ENCODE results near the gene SLC19A1.
"Not testable (repeated sequence)": the region's sequence is repeated elsewhere in the genome, so short reads cannot be mapped to it uniquely, and the experiment has no call there.

Gene SLC19A1

DNA sequence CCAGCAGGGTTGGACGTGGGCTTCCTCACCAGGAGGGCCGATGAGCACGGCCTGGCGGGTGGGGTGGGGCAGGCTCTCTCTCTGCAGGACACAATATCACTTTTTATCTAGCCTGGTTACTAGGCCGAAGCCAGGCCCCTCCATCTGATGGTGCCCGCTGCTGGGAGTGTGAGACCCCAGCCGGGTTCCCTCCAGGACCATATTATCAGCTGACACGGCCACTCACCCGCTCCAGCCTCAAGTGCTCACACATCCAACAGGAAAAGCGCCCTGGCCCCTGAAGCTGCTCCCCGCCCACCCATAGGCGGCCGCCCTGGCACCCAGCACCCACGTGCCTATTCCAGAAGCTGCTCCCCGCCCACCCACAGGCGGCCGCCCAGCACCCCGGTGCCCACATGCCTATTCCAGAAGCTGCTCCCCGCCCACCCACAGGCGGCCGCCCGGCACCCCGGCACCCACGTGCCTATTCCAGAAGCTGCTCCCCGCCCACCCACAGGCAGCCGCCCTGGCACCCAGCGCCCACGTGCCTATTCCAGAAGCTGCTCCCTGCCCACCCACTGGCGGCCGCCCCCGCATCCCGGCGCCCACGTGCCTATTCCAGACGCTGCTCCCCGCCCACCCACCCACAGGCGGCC is 5.0 kb downstream of the SLC19A1 start:
- DNase-seq (ENCODE audit: low read depth, low spot score) = no peak
- H3K4me3 ChIP-seq (ENCODE audit: low read length) = no peak overlapping the region

DNA sequence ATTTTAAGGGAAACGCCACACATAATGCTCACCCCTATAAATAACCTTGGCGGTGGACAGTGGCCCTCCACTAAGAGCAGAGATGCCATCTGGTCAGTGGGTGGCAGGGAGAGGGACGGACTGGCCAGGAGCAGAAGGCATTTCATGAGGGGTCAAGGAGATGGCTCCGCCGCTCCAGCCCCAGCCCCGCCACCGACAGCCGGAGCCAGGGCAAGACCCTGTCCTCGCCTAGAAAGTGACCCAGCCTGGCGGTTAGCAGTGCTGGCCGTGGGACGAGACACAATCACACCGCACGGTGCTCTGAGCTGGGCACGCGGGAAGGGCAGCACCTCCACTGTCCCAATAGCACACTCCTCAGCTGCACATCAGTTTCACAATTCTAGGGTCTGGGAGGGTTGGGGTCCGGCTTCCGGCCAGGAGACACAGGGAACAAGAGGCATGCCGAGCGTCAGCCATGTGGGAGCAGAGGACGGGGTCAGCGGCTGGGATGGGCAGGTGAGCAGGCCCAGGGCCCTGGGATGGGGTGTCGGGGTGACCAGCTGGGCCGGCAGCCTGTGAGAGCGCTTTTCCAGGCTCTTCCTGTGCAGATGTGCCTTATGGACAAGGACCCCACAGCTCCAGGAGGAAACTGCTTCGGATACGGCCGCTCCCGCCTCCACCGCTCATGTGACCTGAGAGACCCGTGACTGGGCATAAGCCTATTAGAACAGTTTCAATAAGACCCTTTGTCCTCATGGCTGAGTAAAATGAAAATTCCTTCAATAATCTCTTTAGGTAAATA is 5.7 kb downstream of the SLC19A1 start:
- H3K4me3 ChIP-seq (ENCODE audit: low read length) = no peak overlapping the region
- DNase-seq (ENCODE audit: low read depth, low spot score) = no peak

DNA sequence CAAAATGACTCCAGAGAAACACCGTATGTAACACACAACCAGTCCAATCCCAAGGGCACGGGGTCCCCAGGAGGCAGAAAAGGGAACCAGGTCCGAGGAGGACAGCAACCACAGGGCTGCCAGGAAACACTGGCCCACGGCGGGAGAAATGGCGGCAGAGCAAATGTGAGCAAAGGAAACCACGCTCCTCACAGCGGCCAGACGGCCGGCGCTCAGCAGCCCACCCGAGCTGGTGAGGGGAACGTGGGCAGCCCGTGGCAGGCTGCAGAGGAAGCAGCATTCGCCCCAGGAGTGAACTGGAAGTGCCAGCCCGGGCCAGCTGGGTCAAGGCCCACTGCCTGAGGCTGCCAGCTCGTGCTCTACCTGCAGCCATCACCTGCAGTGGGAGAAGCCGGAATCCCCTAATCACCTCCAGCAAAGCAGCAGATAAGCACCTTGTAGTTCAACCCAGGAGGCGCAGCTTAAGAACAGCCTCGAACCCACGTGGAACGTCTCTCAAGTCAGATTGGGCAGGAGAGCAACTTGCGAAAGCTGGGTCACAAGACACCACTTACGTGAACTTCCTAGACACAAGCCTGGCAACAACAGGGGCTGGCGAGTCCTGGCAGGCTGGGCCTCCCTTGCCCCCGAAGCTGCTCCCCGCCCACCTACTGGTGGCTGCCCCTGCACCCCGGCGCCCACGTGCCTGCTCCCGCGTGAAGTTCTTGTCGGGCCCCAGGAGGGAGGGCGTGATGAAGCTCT is 6.7 kb downstream of the SLC19A1 start:
- DNase-seq (ENCODE audit: low read depth, low spot score) = no peak
- H3K4me3 ChIP-seq (ENCODE audit: low read length) = no peak overlapping the region

DNA sequence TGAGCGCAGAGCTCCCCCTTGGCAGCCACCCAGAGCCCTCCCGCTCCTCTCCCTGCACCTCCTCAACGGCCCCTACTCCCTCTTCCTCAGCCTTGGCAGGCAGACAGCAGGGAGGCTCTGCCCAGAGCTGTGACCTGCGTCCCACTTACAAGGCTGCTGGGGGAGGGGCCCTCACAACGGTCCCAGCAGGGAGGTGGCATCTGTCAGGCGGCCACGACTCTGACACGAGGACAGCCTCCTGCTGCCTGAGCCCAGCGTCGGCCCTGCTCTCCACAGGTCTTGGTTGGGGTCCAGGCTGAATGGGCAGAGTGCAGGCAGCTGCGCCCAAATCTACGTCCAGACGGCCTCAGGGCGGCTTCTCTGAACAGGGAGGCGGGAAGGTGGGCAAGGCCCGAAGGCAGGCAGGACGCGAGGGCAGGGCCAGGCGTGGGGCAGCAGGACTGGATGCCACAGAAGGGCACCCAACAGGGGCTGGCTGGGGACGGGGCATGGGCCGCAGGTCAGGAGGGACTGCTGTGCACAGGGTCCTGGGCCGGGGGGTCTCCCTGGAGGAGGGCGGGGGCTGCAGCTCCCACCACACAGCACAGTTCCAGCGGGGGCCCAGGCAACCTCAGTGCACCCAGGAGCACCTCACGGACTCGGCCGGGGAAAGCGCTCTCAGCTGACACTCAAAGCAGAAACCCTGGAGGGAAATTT is 7.5 kb downstream of the SLC19A1 start:
- no peak overlapping the region for H3K4me3 ChIP-seq (ENCODE audit: low read length)
- DNase-seq (ENCODE audit: low read depth, low spot score) = no peak

DNA sequence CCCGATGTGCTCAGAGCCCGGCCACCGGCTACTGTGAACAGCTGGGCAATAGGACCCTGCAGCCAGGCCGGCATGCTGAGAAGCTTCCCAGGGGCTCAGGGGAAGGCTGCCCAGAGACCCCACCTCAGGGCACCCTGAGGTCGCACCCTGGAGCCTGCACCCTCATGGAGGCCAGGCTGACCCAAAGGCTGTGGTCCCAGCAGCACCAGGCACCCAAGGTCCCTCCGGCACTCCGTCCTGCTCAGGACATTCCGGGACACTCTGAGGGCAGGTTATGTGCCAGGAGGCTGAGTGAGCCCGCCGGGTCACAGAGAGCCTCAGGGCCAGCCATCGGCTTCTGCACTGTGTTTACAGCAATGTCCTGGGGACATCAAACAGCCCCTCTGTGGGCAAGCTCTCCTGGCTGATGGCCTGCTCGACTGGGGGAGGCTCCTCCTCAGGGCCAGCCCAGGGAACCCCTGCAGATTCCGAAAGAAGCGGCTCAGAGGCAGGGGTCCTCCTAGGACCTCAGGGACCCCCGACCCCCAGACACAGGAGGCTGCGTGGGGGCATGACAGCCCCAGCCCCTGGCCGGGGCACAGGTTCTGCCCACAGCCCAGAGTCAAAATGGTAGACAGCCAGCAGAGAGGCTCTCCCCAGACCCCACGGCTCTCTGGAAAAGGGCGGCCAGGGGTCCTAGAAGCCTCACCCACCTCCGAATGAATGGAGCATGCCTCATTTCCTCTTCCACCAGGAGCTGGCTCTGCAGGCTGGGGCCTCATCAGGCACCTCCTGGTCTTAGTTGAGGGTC is 8.2 kb downstream of the SLC19A1 start:
- DNase-seq (ENCODE audit: low read depth, low spot score) = no peak
- H3K4me3 ChIP-seq (ENCODE audit: low read length) = no peak overlapping the region

DNA sequence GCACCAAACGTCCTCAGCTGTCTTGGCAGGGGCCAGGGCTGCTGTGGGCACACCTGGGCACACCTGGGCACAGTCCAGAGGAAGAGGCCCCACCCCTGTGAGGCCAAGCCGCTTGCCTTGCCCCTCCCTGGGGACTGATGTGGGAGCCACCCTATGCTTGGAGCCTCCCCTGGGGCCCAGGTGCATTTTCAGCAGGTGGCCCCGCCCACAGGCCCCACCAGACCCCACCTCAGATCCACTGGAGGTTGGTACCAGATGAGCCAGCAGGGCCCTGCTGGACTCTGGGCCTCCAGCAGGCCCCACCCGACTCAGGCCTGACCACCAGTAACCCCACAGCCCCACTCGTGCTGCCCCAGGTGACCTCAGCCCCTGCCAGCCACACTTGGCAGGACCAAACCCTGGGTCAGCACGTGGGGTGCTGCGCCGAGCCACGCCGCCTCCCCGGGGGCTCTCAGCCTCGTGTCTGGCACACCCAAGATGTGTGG is 8.8 kb downstream of the SLC19A1 start:
- no peak overlapping the region for H3K4me3 ChIP-seq (ENCODE audit: low read length)
- DNase-seq (ENCODE audit: low read depth, low spot score) = no peak

DNA sequence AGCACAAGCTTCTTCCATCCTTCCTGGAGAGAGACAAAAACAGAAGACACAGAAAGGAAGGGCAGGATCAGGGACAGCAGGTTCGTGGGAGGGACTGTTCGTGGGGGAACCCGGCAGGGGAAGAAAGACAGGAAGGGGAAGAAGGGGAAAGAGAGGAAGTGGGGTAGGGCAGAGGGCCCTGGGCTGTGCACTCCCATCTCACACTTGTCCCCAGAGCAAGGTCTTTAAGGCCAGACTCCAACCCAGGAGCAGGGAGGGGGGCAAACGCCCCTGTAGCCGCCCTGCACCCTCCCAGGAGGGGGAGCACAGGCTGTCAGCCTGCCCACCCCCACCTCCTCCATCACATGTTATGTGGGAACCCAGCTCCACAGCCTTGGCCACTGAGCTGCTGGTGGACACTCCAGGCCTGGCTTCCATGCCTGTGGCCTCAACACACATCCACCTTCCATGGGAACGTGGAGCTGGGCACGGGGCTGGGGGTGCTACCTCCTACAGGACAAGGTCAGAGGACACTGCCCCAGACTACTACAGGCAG is 9.3 kb downstream of the SLC19A1 start:
- no peak overlapping the region for H3K4me3 ChIP-seq (ENCODE audit: low read length)
- DNase-seq (ENCODE audit: low read depth, low spot score) = no peak

DNA sequence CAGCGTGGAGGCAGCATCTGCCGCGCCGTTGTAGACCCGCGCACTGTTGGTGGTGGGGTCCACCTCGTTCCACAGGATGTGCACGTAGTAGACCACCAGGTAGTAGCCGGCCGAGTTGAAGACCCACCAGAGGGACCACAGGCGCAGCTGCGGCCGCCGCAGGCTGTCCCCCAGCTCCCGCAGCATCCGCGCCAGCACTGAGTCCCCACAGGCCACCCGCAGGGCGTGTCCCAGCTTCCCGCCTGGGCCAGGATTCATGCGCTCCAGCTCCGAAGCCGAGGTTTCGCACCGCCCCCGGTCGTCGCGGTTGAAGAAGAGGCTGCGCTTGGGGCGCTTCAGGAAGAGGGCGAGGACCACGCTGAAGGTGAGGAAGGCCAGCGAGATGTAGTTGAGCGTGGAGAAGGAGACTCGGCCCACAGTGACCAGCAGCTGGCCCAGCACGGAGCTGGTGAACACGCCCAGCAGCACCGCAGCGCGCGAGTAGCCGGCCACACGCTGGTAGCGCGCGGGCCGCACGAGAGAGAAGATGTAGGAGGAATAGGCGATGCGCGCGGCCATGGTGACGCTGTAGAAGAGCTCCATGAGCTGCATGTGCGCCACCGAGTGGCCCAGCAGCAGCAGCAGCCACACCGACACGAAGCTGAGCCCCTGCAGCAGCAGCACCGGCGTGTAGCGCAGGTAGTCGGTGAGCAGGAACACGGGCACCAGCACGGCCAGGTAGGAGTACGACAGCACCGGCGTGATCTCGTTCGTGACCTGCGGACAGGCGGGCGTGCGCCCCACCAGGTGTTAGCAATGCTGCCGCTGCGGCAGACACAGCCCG is 10.6 kb downstream of the SLC19A1 start:
- no peak overlapping the region for H3K4me3 ChIP-seq (ENCODE audit: low read length)
- no peak for DNase-seq (ENCODE audit: low read depth, low spot score)

DNA sequence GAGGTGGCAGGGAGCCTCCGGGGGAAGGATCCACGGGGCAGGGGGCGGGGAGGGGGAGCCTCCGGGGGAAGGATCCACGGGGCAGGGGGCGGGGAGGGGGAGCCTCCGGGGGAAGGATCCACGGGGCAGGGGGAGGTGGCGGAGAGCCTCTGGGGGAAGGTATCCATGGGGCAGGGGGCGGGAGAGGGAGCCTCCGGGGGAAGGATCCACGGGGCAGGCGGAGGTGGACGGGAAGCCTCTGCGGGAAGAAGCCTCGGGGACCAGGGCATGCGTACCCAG is 11.2 kb downstream of the SLC19A1 start:
- DNase-seq (ENCODE audit: low read depth, low spot score); H3K4me3 ChIP-seq (ENCODE audit: low read length): not testable (repeated sequence)

DNA sequence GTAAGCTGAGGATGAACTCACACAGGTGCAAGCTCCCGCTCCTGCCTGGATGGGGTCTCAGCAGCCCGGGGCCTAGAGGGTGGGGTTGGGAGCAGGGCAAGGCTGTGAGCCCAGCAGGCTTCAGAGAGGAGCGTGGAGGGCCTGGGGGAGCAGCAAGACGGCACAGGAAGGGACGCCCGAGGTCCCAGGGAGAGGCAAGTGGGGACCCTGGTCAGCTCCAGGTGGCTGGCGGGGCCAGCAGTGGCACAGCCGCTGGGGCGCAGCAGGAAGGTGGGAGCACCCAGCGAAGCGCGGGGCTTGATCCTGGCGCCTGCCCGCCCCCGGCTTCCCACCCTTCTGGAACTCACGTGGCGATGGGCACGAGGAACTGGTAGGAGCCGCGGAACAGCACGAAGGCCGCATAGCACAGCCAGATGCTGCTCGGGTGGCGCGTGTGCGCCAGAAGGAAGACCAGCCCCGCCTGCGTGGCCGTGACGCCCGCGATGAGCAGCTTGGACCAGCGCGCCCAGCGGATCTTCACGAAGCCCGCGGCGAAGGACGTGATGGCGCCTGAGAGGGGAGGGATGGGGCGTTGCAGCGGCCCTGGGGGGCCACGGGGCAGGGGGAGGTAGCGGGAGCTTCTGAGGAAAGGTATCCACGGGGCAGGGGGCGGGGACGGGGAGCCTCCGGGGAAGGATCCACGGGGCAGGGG is 11.7 kb downstream of the SLC19A1 start:
- H3K4me3 ChIP-seq (ENCODE audit: low read length) = no peak overlapping the region
- DNase-seq (ENCODE audit: low read depth, low spot score) = no peak

DNA sequence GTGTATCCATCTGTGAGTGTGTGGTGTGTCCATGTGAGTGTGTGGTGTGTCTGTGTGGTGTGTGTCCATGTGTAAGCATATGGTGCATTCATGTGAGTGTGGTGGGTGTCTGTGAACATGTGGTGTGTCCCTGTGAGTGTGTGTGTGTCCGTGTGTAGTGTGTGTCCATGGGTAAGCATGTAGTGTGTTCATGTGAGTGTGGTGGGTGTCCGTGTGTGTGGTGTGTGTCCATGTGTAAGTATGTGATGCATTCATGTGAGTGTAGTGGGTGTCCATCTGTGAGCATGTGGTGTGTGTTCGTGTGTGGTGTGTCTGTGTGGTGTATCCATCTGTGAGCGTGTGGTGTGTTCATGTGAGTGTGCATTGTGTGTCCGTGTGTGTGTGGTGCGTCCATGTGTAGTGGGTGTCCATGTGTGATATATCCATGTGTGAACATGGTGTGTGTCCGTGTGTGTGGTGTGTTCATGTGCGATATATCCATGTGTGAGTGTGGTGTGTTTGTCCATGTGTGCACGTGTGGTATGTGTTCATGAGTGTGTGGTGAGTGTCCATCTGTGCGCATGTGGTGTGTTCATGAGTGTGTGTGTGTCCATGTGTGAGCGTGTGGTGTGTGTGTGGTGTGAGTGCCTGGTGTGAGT is 12.3 kb downstream of the SLC19A1 start:
- no peak overlapping the region for H3K4me3 ChIP-seq (ENCODE audit: low read length)
- no peak for DNase-seq (ENCODE audit: low read depth, low spot score)

DNA sequence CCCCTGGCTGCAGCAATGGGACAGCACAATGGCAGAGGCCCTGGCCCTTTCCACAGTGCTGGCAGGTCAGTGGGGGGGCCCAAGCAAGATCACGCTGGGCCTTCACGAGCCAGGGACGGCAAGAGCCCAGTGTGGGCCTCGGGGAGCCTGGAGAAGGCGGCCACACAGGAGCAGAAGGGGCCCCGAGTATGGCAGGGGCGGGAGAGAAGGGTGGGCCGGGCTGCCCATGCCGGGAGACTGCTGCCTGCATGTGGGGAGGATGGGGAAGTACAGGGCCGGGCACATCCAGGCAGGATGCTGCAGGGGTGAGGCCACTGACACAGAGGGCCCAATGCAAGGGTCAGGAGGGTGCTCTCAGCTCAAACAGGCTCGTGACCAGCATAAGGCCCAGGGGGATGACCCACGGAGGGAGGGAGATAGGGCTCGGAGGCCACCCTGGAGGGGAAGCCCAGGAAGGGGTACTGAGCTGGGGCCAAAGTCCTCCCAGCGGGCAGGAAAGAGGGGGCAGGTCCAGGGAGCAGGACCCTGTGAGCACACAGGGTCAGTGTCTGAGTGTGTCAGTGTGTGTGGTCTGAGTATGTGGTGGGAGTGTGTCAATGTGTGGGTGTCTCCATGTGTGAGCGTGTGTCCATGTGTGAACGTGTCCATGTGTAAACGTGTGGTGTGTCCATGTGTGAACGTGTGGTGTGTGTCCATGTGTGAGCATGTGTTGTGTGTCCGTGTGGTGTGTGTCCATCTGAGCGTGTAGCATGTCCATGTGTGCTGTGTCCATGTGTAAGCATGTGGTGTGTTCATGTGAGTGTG is 13.1 kb downstream of the SLC19A1 start:
- no peak overlapping the region for H3K4me3 ChIP-seq (ENCODE audit: low read length)
- no peak for DNase-seq (ENCODE audit: low read depth, low spot score)

DNA sequence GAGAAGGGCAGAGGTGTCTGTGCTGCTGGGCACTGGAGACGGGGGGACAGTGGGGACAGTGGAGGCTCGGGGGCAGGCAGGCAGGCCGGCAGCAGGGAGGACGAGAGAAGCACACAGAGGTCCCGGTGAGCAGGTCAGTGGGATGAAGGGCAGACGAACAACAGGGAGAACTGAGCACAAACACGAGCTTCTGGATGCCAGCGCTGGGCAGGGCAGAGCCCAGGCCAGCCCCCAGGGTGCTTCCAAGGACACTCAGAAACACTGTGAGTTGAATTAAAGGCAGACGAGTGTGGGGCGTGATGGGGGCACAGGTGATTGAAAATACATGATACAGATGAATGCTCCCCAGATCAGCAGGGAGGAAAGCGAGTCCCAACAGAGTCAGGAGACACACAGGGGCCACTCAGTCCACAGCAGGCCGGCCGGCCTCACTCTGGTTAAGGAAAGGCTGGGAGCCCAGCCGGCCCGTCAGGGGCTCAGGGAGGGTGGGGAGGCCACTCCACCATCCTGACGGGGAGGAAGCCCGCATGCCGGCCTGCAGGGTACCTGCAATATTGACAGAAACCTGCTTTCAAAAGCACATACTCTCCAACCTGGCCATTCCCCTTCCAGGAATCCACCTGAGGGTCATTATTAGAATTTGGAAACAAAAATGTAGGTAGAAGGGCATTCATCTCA is 14.1 kb downstream of the SLC19A1 start:
- no peak overlapping the region for H3K4me3 ChIP-seq (ENCODE audit: low read length)
- no peak for DNase-seq (ENCODE audit: low read depth, low spot score)

DNA sequence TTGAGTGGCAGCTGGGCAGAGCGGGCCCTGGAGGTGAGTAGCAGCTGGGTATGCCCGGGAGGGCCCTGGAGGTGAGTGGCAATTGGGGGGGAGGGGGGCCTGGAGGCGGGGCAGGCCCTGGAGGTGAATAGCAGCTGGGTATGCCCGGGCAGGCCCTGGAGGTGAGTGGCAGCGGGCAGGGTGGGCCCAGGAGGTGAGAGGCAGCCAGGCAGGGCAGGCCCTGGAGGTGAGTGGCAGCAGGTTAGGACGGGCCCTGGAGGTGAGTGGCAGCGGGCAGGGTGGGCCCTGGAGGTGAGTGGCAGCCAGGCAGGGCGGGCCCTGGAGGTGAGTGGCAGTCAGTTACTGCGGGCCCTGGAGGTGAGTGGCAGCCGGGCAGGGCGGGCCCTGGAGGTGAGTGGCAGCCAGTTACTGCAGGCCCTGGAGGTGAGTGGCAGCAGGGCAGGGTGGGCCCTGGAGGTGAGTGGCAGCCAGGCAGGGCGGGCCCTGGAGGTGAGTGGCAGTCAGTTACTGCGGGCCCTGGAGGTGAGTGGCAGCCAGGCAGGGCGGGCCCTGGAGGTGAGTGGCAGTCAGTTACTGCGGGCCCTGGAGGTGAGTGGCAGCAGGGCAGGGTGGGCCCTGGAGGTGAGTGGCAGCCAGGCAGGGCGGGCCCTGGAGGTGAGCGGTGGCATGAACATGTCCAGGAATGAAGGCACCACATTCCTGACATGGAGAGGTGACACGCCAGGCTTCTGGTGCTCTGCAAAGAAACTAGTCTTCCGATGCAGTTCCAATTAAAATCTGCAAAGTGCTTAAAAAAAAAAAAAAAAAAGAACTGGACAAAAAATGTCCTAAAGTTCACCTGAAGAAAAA is 14.9 kb downstream of the SLC19A1 start:
- H3K4me3 ChIP-seq (ENCODE audit: low read length); DNase-seq (ENCODE audit: low read depth, low spot score): not testable (repeated sequence)

DNA sequence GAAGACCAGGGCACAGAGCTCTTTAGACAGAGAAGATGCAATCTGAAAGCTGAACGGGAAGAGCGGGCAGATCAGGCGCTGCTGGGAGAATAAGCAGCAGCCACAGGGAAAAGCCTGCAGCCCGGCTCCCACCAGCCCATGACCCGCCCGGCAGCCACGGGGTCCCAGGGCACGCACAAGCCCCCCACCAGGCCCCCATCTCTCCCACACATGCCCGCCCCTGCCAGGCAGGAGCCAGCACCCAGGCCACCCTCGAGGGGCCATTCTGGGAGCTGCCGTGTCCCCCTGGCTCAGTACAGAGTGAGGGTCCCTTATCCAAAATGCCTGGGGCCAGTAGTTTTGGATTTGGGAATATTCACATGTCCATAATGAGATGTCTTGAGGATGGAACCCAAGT is 16.3 kb downstream of the SLC19A1 start:
- no peak for DNase-seq (ENCODE audit: low read depth, low spot score)
- H3K4me3 ChIP-seq (ENCODE audit: low read length) = no peak overlapping the region

Measured in Jurkat, Clone E6-1 (cell line).